GM18907 (cell line): ENCODE results near the gene GALNT14.
"Not testable (repeated sequence)": the region's sequence is repeated elsewhere in the genome, so short reads cannot be mapped to it uniquely, and the experiment has no call there.

ENCODE experiments used
- ATAC-seq: cut with Tn5 transposase; IDR thresholded peaks from one replicate; pipeline ENCODE4 v1.9.1; 2021; ENCODE audit warnings: mild to moderate bottlenecking, moderate library complexity; ENCODE audit not compliant: unreplicated experiment

GALNT14 gene

GRCh38 chr2:30910686-30911085 lies 227.6 kb downstream of the GALNT14 start:
- no peak for ATAC-seq

GRCh38 chr2:30904437-30904836 lies 233.8 kb downstream of the GALNT14 start:
- ATAC-seq: not testable (repeated sequence)

- no peak for ATAC-seq
Observed at GRCh38 chr2:30903326-30903725, 234.9 kb downstream of the GALNT14 start.

GRCh38 chr2:30900381-30900780 lies 237.9 kb downstream of the GALNT14 start:
- ATAC-seq: no peak

GRCh38 chr2:30899516-30900054 lies 238.7 kb downstream of the GALNT14 start:
- no peak for ATAC-seq

- ATAC-seq: no peak
Observed at GRCh38 chr2:30897539-30897938, 240.7 kb downstream of the GALNT14 start.

GRCh38 chr2:30894498-30895119 lies 243.6 kb downstream of the GALNT14 start:
- peak; percentile 90 for ATAC-seq

GRCh38 chr2:30888852-30889409 lies 249.3 kb downstream of the GALNT14 start:
- ATAC-seq: no peak

- no peak for ATAC-seq
Observed at GRCh38 chr2:30886080-30886479, 252.2 kb downstream of the GALNT14 start.

GRCh38 chr2:30883822-30884221 lies 254.4 kb downstream of the GALNT14 start:
- ATAC-seq: no peak

GRCh38 chr2:30883184-30883583 lies 255.1 kb downstream of the GALNT14 start:
- no peak for ATAC-seq

GRCh38 chr2:30880516-30880915 lies 257.7 kb downstream of the GALNT14 start:
- no peak for ATAC-seq

GRCh38 chr2:30877833-30878232 lies 260.4 kb downstream of the GALNT14 start:
- ATAC-seq: no peak

GRCh38 chr2:30872797-30873196 lies 265.4 kb downstream of the GALNT14 start:
- ATAC-seq: no peak

GRCh38 chr2:30871980-30872789 lies 266.1 kb downstream of the GALNT14 start:
- no peak for ATAC-seq

- ATAC-seq: no peak
Observed at GRCh38 chr2:30871440-30871839, 266.8 kb downstream of the GALNT14 start.

GRCh38 chr2:30869988-30870387 lies 268.3 kb downstream of the GALNT14 start:
- no peak for ATAC-seq

- ATAC-seq: no peak
Observed at GRCh38 chr2:30867385-30867784, 270.9 kb downstream of the GALNT14 start.

GRCh38 chr2:30866974-30867373 lies 271.3 kb downstream of the GALNT14 start:
- no peak for ATAC-seq

- ATAC-seq: no peak
Observed at GRCh38 chr2:30865892-30866681, 272.2 kb downstream of the GALNT14 start.

GRCh38 chr2:30865243-30865642 lies 273.0 kb downstream of the GALNT14 start:
- no peak for ATAC-seq
